ENCODE data around the gene CDC34. TPM values are rescaled to one million over a fixed set of nuclear protein-coding genes. Genes with fewer than 3 reads are reported as not detected.

The CDC34 gene
- total RNA-seq, 1 experiment from 2014 or later = 113 TPM

DNA sequence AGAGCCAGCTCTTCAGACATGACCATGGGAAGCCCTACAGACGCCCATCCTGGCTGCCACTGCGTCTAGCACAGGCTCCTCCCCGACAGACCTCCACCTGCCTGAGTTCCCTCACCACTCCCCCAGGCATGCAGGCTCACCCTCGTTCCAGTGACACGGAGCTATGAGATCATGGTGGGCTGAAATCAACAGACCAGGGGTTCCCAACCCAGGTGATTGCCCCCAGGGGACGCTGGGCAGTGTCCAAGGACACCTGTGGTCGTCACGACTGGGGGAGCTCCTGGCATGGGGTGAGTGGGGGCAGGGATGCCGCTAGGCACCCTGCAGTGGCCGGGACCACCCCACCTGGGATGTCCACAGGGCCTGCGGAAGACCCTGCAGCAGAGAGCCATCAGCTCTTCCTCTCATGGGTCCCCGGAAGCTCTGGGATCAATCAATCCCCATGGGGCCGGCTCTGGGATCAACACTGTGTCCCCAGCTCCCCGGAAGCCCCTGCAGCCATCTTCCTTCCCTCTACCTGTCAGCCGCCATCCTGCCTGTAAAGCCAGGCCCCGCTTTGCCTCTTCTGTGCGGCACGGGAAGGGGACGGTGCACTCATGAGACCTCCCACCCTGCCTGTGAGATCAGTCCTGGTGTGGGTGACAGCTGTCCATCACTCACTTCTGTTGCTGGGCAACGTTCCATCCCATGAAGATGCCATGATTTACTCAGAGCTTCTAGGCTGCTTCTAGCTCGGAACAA, 48.1 kb upstream of the CDC34 start:
- TF ChIP-seq CTCF (conservative IDR thresholded peaks at IDR 0.05; ENCODE audit: low read depth, low read length) (no peak), EZH2 (IDR thresholded peaks at IDR 0.05; ENCODE audit: borderline replicate concordance, low read depth, low read length, poor library complexity, severe bottlenecking) (no peak)
- no peak overlapping the region for H3K4me3 ChIP-seq (ENCODE audit: low read depth, low read length, poor library complexity, severe bottlenecking)
- no TSS peak for BruUV-seq (replicated peaks)
- intact Hi-C loops (cut with micrococcal nuclease; ENCODE audit: unreplicated experiment) = loop anchor here (10.0 kb wide), 1 partner anchor 79 kb away; the partner anchor contains the start of gene C2CD4C
- CTCF ChIA-PET = no interaction called here
- H3K9me3 ChIP-seq (ENCODE audit: low read depth, low read length, poor library complexity, severe bottlenecking) = no peaks in the 10 kb centered on the region
- H3K4me1 ChIP-seq (ENCODE audit: insufficient read depth, low read length, poor library complexity, severe bottlenecking) = peaks cover 7% of the 10 kb centered on the region
- H3K27ac ChIP-seq (ENCODE audit: low read depth, low read length, poor library complexity, severe bottlenecking) = no peak overlapping the region
- no peak for DNase-seq (ENCODE audit: low spot score)
- peaks cover 21% of the 10 kb centered on the region for H3K27me3 ChIP-seq (replicated peaks; ENCODE audit: insufficient read depth, low read depth, low read length, poor library complexity)
- H3K36me3 ChIP-seq (ENCODE audit: insufficient read depth, low read length, poor library complexity, severe bottlenecking) = no peaks in the 10 kb centered on the region
- POLR2A ChIA-PET (ENCODE audit: low non-redundant PET) = no interaction called here

GRCh38 chr19:484494-484893, 47.1 kb upstream of the CDC34 start:
- ChIA-PET CTCF (no interaction called here), POLR2A (ENCODE audit: low non-redundant PET) (no interaction called here)
- H3K27me3 ChIP-seq (replicated peaks; ENCODE audit: insufficient read depth, low read depth, low read length, poor library complexity) = peaks cover 21% of the 10 kb centered on the region

GRCh38 chr19:485077-485476, 46.5 kb upstream of the CDC34 start:
- Histone ChIP-seq H3K9me3 (ENCODE audit: low read depth, low read length, poor library complexity, severe bottlenecking) (no peaks in the 10 kb centered on the region), H3K27me3 (replicated peaks; ENCODE audit: insufficient read depth, low read depth, low read length, poor library complexity) (peaks cover 21% of the 10 kb centered on the region), H3K4me3 (ENCODE audit: low read depth, low read length, poor library complexity, severe bottlenecking) (no peak overlapping the region), H3K4me1 (ENCODE audit: insufficient read depth, low read length, poor library complexity, severe bottlenecking) (no peaks in the 10 kb centered on the region), H3K36me3 (ENCODE audit: insufficient read depth, low read length, poor library complexity, severe bottlenecking) (no peaks in the 10 kb centered on the region), H3K27ac (ENCODE audit: low read depth, low read length, poor library complexity, severe bottlenecking) (no peak overlapping the region)
- no peak for DNase-seq (ENCODE audit: low spot score)
- CTCF ChIA-PET = no interaction called here
- BruUV-seq (replicated peaks) = no TSS peak
- POLR2A ChIA-PET (ENCODE audit: low non-redundant PET) = no interaction called here
- TF ChIP-seq EZH2 (IDR thresholded peaks at IDR 0.05; ENCODE audit: borderline replicate concordance, low read depth, low read length, poor library complexity, severe bottlenecking) = no peak
- no peak for TF ChIP-seq CTCF (conservative IDR thresholded peaks at IDR 0.05; ENCODE audit: low read depth, low read length)
- intact Hi-C loops (cut with micrococcal nuclease; ENCODE audit: unreplicated experiment) = loop anchor here (10.0 kb wide), 1 partner anchor 80 kb away; the partner anchor contains the start of gene C2CD4C

More at GRCh38 chr19:484494-484893, 47.1 kb upstream of the CDC34 start:
- no peaks in the 10 kb centered on the region for H3K36me3 ChIP-seq (ENCODE audit: insufficient read depth, low read length, poor library complexity, severe bottlenecking)
- DNase-seq (ENCODE audit: low spot score) = no peak
- no peak overlapping the region for H3K4me3 ChIP-seq (ENCODE audit: low read depth, low read length, poor library complexity, severe bottlenecking)
- BruUV-seq (replicated peaks) = no TSS peak
- H3K9me3 ChIP-seq (ENCODE audit: low read depth, low read length, poor library complexity, severe bottlenecking) = no peaks in the 10 kb centered on the region
- H3K27ac ChIP-seq (ENCODE audit: low read depth, low read length, poor library complexity, severe bottlenecking) = no peak overlapping the region
- intact Hi-C loops (cut with micrococcal nuclease; ENCODE audit: unreplicated experiment) = loop anchor here (10.0 kb wide), 1 partner anchor 80 kb away; the partner anchor contains the start of gene C2CD4C
- TF ChIP-seq EZH2 (IDR thresholded peaks at IDR 0.05; ENCODE audit: borderline replicate concordance, low read depth, low read length, poor library complexity, severe bottlenecking) = no peak
- no peak for TF ChIP-seq CTCF (conservative IDR thresholded peaks at IDR 0.05; ENCODE audit: low read depth, low read length)
- no peaks in the 10 kb centered on the region for H3K4me1 ChIP-seq (ENCODE audit: insufficient read depth, low read length, poor library complexity, severe bottlenecking)

All from A673 (cell line).